Measurements from ENCODE around the gene SLC25A34.

The SLC25A34 gene

GRCh38 chr1:15727424-15727823 is 8.6 kb upstream of the SLC25A34 start:
- DNase-seq (ENCODE audit: extremely low read depth, low read depth): no peak
- no peak overlapping the region for H3K4me3 ChIP-seq (replicated peaks; ENCODE audit: low read depth, low read length)
- no peak for TF ChIP-seq CTCF (IDR thresholded peaks at IDR 0.05; ENCODE audit: low read depth, low read length, missing control alignments)

GRCh38 chr1:15727866-15728534 is 8.1 kb upstream of the SLC25A34 start:
- no peak overlapping the region for H3K4me3 ChIP-seq (replicated peaks; ENCODE audit: low read depth, low read length)
- DNase-seq (ENCODE audit: extremely low read depth, low read depth): no peak
- TF ChIP-seq CTCF (IDR thresholded peaks at IDR 0.05; ENCODE audit: low read depth, low read length, missing control alignments): no peak

- no peak for DNase-seq (ENCODE audit: extremely low read depth, low read depth)
- no peak for TF ChIP-seq CTCF (IDR thresholded peaks at IDR 0.05; ENCODE audit: low read depth, low read length, missing control alignments)
- no peak overlapping the region for H3K4me3 ChIP-seq (replicated peaks; ENCODE audit: low read depth, low read length)
These were observed 7.0 kb upstream of the SLC25A34 start for GRCh38 chr1:15728937-15729657.

GRCh38 chr1:15730423-15730822 is 5.6 kb upstream of the SLC25A34 start:
- DNase-seq (ENCODE audit: extremely low read depth, low read depth): no peak
- TF ChIP-seq CTCF (IDR thresholded peaks at IDR 0.05; ENCODE audit: low read depth, low read length, missing control alignments): no peak
- H3K4me3 ChIP-seq (replicated peaks; ENCODE audit: low read depth, low read length): no peak overlapping the region

- DNase-seq (ENCODE audit: extremely low read depth, low read depth): no peak
- TF ChIP-seq CTCF (IDR thresholded peaks at IDR 0.05; ENCODE audit: low read depth, low read length, missing control alignments): no peak
These were observed 5.1 kb upstream of the SLC25A34 start for GRCh38 chr1:15730936-15731335.

GRCh38 chr1:15731735-15732685 is 4.0 kb upstream of the SLC25A34 start:
- TF ChIP-seq CTCF (IDR thresholded peaks at IDR 0.05; ENCODE audit: low read depth, low read length, missing control alignments): no peak

More at GRCh38 chr1:15730936-15731335, 5.1 kb upstream of the SLC25A34 start:
- no peak overlapping the region for H3K4me3 ChIP-seq (replicated peaks; ENCODE audit: low read depth, low read length)

More at GRCh38 chr1:15731735-15732685, 4.0 kb upstream of the SLC25A34 start:
- no peak overlapping the region for H3K4me3 ChIP-seq (replicated peaks; ENCODE audit: low read depth, low read length)
- no peak for DNase-seq (ENCODE audit: extremely low read depth, low read depth)

Data from HFF-Myc (cell line).